K562 (cell line): ENCODE data around the gene LRMDA. TPM values are rescaled to one million over a fixed set of nuclear protein-coding genes. Genes with fewer than 3 reads are reported as not detected.

Experiments
- ATAC-seq: fragments of 200-7000 bp; cut with Tn5 transposase; 3 replicates; pipeline ENCODE4 v1.9.1; 2020; ENCODE audit warnings: moderate library complexity
- BruUV-seq: library from RNA; stranded (reverse); fragments of 400-500 nt; replicated peaks from 2 replicates; lab custom pipeline; 2021; lab: Mats Ljungman, UMichigan
- CTCF ChIA-PET: fragments of 300-600 bp; formaldehyde crosslinking; extraction: SDS; loops from one replicate; lab custom pipeline; 2021; ENCODE audit warnings: low intra/inter-chr PET ratio; lab: Yijun Ruan, JAX
- POLR2A ChIA-PET: fragments of 300-600, 350-650 bp; sonication (Branson Sonifier 250); formaldehyde crosslinking; extraction: SDS; loops from one replicate; lab custom pipeline; 2021; ENCODE audit warnings: antibody characterized with exemption, inconsistent platforms; lab: Yijun Ruan, JAX
- DNase-seq, 4 experiments: peaks; one replicate each; pipeline versions ENCODE4 v3.0.0 to v3.0.0-alpha.2; 2011 to 2018; ENCODE audit warnings: low spot score in 3 of 4, mixed read lengths in 3 of 4; ENCODE audit errors: extremely low read depth in 1 of 4
- FAIRE-seq: peaks from 2 replicates; lab custom pipeline; 2011; peaks lifted over from hg19 to GRCh38; lab: Jason Lieb, UNC
- H2AFZ ChIP-seq: 2 replicates; pipeline ENCODE4 v1.6.0; 2011; ENCODE audit warnings: low read depth, low read length, control low read depth, inconsistent platforms
- H3K27ac ChIP-seq: fragments of 200-600 bp; 3 replicates; pipeline ENCODE4 v1.8.0; 2011; ENCODE audit warnings: low read depth, mild to moderate bottlenecking, control low read depth, inconsistent platforms, low read length, moderate library complexity, mixed read lengths; ENCODE audit errors: extremely low read depth
- H3K27me3 ChIP-seq, 2 experiments: fragments of 300-600 bp in 1 of 2; 2 replicates in 1 of 2; 3 replicates in 1 of 2; pipeline versions ENCODE4 v1.6.0 to v1.8.0; 2011; ENCODE audit warnings: inconsistent platforms in 2 of 2, low read length in 2 of 2, mild to moderate bottlenecking in 1 of 2, mixed read lengths in 1 of 2, moderate library complexity in 1 of 2; ENCODE audit not compliant: control insufficient read depth in 2 of 2, insufficient read depth in 2 of 2
- H3K36me3 ChIP-seq: fragments of 300-600 bp; 3 replicates; pipeline ENCODE4 v1.8.0; 2011; ENCODE audit warnings: mild to moderate bottlenecking, low read length, inconsistent platforms; ENCODE audit not compliant: control insufficient read depth, insufficient read depth
- H3K4me1 ChIP-seq, 2 experiments: fragments of 200-600 bp in 1 of 2; replicated peaks in 1 of 2; 2 replicates in 1 of 2; 3 replicates in 1 of 2; pipeline versions ENCODE4 v1.5.1 to v1.8.0; 2011; ENCODE audit warnings: inconsistent platforms in 2 of 2, low read length in 2 of 2, mild to moderate bottlenecking in 1 of 2, mixed read lengths in 1 of 2, moderate library complexity in 1 of 2; ENCODE audit not compliant: control insufficient read depth in 2 of 2, insufficient read depth in 2 of 2
- H3K4me2 ChIP-seq: 2 replicates; pipeline ENCODE4 v1.6.1; 2011; ENCODE audit warnings: low read length, control low read depth, inconsistent platforms, mixed read lengths; ENCODE audit not compliant: insufficient read depth
- H3K4me3 ChIP-seq: fragments of 200-600 bp; sonication (generic), shearing (Covaris generic); 2 replicates; pipeline ENCODE4 v1.5.1; 2016; ENCODE audit warnings: control low read depth, inconsistent platforms
- H3K79me2 ChIP-seq: fragments of 200-600 bp; 3 replicates; pipeline ENCODE4 v1.8.0; 2011; ENCODE audit warnings: low read length, inconsistent platforms; ENCODE audit not compliant: control insufficient read depth, insufficient read depth
- H3K9ac ChIP-seq, 2 experiments: 2 replicates each; pipeline versions ENCODE4 v1.6.0 to v1.6.1; 2011; ENCODE audit warnings: low read depth in 2 of 2, low read length in 2 of 2, control low read depth in 1 of 2, inconsistent platforms in 1 of 2, mild to moderate bottlenecking in 1 of 2, mixed read lengths in 1 of 2; ENCODE audit not compliant: insufficient read depth in 1 of 2
- H3K9me1 ChIP-seq: one replicate; pipeline ENCODE4 v1.6.0; 2011; ENCODE audit warnings: inconsistent platforms, mild to moderate bottlenecking, low read length, moderate library complexity; ENCODE audit not compliant: control insufficient read depth, insufficient read depth
- H3K9me3 ChIP-seq: replicated peaks from 2 replicates; pipeline ENCODE4 v1.5.1; 2011; ENCODE audit warnings: low read depth, low read length, inconsistent platforms; ENCODE audit not compliant: control insufficient read depth, insufficient read depth
- H4K20me1 ChIP-seq: replicated peaks from 2 replicates; pipeline ENCODE4 v1.6.1; 2011; ENCODE audit warnings: low read length, inconsistent platforms, mixed read lengths; ENCODE audit not compliant: control insufficient read depth, insufficient read depth
- IRF9 ChIP-seq: fragments of 450-650 bp; IDR thresholded peaks from 2 replicates; pipeline ENCODE4 v1.6.1; 2016; ENCODE audit warnings: missing biosample characterization, missing genetic modification characterization
- RAD21 ChIP-seq, 2 experiments: fragments of 250-450 bp in 1 of 2; fragments of 450-650 bp in 1 of 2; sonication (Bioruptor Pico) in 1 of 2; formaldehyde crosslinking in 1 of 2; IDR thresholded peaks in 1 of 2; conservative IDR thresholded peaks in 1 of 2; 2 replicates each; pipeline versions ENCODE4 v1.4.0 to v1.8.0; 2020 to 2022; ENCODE audit warnings: mild to moderate bottlenecking in 2 of 2, moderate library complexity in 1 of 2
- WGBS: fragments of 100-300 bp; shearing (Covaris generic); methylation state at CpG from one replicate; pipeline ENCODE4 v1.1.6; 2016; ENCODE audit warnings: low coverage, mixed read lengths; ENCODE audit not compliant: insufficient coverage; ENCODE audit errors: missing lambda C conversion rate; 5-methylcytosine and 5-hydroxymethylcytosine counted together
- in situ Hi-C: fragments of 300-500 bp; cut with MboI; formaldehyde crosslinking; loops from 4 replicates; pipeline ENCODE4 v1.15.0; 2018; ENCODE audit warnings: inconsistent platforms, mixed read lengths
- intact Hi-C: fragments of 100-400 bp; cut with micrococcal nuclease; formaldehyde crosslinking; loops from 2 replicates; pipeline ENCODE4 v1.14.2; 2022
- polyA plus RNA-seq, 8 experiments: library from polyadenylated mRNA; depleted of rRNA in 4 of 8; stranded (reverse) in 5 of 8; unstranded in 3 of 8; fragments of >200 nt; fragmentation: Nextera tagmentation in 2 of 8; fragmentation: Illumina TruSeq in 1 of 8; extraction: Ambion mirVana in 2 of 8; extraction: Trizol in 1 of 8; gene quantifications; 2 replicates each; pipeline versions ENCODE4 v1.2.1 to v1.2.3, GENCODE V29; 2011 to 2014; ENCODE audit warnings: inconsistent platforms in 1 of 8, missing spikeins in 1 of 8
- total RNA-seq, 7 experiments: library from RNA; depleted of rRNA in 6 of 7; stranded (reverse); fragments of >200 nt in 6 of 7; fragmentation: Illumina TruSeq in 2 of 7; extraction: Trizol in 2 of 7; gene quantifications; 2 replicates each; pipeline versions ENCODE4 v1.2.1 to v1.2.3, GENCODE V29; 2011 to 2021; ENCODE audit warnings: low replicate concordance in 1 of 7
- TF ChIP-seq, protein P1 (sequence below): fragments of 450-650 bp; IDR thresholded peaks from 2 replicates; pipeline ENCODE4 v1.6.1; 2016; ENCODE audit warnings: mild to moderate bottlenecking, moderate library complexity
- TF ChIP-seq, protein P2 (sequence below), 3 experiments: IDR thresholded peaks in 2 of 3; conservative IDR thresholded peaks in 1 of 3; 2 replicates each; pipeline ENCODE4 v1.5.1; 2011 to 2012; ENCODE audit warnings: low read length in 3 of 3, mild to moderate bottlenecking in 3 of 3, control low read depth in 2 of 3, improper control_type of control experiment in 1 of 3, inconsistent platforms in 1 of 3, low read depth in 1 of 3, mixed read lengths in 1 of 3, moderate library complexity in 1 of 3; ENCODE audit not compliant: insufficient read depth in 2 of 3

Gene LRMDA
- total and polyA plus RNA-seq, 9 of the 15 experiments (the other 6 are each of a cell fraction or from before 2014, with no cell fraction given) = 0.25 TPM; not detected in 8

- H3K4me1 ChIP-seq = peaks cover 0 to 75% of the 10 kb centered on the region in 2 experiments; a peak in 3 of 5 replicates
- TF ChIP-seq, protein P1, sequence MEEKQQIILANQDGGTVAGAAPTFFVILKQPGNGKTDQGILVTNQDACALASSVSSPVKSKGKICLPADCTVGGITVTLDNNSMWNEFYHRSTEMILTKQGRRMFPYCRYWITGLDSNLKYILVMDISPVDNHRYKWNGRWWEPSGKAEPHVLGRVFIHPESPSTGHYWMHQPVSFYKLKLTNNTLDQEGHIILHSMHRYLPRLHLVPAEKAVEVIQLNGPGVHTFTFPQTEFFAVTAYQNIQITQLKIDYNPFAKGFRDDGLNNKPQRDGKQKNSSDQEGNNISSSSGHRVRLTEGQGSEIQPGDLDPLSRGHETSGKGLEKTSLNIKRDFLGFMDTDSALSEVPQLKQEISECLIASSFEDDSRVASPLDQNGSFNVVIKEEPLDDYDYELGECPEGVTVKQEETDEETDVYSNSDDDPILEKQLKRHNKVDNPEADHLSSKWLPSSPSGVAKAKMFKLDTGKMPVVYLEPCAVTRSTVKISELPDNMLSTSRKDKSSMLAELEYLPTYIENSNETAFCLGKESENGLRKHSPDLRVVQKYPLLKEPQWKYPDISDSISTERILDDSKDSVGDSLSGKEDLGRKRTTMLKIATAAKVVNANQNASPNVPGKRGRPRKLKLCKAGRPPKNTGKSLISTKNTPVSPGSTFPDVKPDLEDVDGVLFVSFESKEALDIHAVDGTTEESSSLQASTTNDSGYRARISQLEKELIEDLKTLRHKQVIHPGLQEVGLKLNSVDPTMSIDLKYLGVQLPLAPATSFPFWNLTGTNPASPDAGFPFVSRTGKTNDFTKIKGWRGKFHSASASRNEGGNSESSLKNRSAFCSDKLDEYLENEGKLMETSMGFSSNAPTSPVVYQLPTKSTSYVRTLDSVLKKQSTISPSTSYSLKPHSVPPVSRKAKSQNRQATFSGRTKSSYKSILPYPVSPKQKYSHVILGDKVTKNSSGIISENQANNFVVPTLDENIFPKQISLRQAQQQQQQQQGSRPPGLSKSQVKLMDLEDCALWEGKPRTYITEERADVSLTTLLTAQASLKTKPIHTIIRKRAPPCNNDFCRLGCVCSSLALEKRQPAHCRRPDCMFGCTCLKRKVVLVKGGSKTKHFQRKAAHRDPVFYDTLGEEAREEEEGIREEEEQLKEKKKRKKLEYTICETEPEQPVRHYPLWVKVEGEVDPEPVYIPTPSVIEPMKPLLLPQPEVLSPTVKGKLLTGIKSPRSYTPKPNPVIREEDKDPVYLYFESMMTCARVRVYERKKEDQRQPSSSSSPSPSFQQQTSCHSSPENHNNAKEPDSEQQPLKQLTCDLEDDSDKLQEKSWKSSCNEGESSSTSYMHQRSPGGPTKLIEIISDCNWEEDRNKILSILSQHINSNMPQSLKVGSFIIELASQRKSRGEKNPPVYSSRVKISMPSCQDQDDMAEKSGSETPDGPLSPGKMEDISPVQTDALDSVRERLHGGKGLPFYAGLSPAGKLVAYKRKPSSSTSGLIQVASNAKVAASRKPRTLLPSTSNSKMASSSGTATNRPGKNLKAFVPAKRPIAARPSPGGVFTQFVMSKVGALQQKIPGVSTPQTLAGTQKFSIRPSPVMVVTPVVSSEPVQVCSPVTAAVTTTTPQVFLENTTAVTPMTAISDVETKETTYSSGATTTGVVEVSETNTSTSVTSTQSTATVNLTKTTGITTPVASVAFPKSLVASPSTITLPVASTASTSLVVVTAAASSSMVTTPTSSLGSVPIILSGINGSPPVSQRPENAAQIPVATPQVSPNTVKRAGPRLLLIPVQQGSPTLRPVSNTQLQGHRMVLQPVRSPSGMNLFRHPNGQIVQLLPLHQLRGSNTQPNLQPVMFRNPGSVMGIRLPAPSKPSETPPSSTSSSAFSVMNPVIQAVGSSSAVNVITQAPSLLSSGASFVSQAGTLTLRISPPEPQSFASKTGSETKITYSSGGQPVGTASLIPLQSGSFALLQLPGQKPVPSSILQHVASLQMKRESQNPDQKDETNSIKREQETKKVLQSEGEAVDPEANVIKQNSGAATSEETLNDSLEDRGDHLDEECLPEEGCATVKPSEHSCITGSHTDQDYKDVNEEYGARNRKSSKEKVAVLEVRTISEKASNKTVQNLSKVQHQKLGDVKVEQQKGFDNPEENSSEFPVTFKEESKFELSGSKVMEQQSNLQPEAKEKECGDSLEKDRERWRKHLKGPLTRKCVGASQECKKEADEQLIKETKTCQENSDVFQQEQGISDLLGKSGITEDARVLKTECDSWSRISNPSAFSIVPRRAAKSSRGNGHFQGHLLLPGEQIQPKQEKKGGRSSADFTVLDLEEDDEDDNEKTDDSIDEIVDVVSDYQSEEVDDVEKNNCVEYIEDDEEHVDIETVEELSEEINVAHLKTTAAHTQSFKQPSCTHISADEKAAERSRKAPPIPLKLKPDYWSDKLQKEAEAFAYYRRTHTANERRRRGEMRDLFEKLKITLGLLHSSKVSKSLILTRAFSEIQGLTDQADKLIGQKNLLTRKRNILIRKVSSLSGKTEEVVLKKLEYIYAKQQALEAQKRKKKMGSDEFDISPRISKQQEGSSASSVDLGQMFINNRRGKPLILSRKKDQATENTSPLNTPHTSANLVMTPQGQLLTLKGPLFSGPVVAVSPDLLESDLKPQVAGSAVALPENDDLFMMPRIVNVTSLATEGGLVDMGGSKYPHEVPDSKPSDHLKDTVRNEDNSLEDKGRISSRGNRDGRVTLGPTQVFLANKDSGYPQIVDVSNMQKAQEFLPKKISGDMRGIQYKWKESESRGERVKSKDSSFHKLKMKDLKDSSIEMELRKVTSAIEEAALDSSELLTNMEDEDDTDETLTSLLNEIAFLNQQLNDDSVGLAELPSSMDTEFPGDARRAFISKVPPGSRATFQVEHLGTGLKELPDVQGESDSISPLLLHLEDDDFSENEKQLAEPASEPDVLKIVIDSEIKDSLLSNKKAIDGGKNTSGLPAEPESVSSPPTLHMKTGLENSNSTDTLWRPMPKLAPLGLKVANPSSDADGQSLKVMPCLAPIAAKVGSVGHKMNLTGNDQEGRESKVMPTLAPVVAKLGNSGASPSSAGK = no peak
- no peak for TF ChIP-seq IRF9 (tag)
- TF ChIP-seq, protein P2, sequence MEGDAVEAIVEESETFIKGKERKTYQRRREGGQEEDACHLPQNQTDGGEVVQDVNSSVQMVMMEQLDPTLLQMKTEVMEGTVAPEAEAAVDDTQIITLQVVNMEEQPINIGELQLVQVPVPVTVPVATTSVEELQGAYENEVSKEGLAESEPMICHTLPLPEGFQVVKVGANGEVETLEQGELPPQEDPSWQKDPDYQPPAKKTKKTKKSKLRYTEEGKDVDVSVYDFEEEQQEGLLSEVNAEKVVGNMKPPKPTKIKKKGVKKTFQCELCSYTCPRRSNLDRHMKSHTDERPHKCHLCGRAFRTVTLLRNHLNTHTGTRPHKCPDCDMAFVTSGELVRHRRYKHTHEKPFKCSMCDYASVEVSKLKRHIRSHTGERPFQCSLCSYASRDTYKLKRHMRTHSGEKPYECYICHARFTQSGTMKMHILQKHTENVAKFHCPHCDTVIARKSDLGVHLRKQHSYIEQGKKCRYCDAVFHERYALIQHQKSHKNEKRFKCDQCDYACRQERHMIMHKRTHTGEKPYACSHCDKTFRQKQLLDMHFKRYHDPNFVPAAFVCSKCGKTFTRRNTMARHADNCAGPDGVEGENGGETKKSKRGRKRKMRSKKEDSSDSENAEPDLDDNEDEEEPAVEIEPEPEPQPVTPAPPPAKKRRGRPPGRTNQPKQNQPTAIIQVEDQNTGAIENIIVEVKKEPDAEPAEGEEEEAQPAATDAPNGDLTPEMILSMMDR (IDR thresholded peaks at IDR 0.05 in 2 of 3, conservative IDR thresholded peaks at IDR 0.05 in 1 of 3; ENCODE audit: insufficient read depth in 2 of 3, low read depth in 1 of 3, low read length in 3 of 3) = peak in 2 of 3 experiments; percentile 58 to 63; a peak in 4 of 6 replicates
- peak; percentile 35 to 48 for TF ChIP-seq RAD21 (CRISPR knock-in tag; conservative IDR thresholded peaks at IDR 0.05 in 1 of 2, IDR thresholded peaks at IDR 0.05 in 1 of 2)
Measured at GRCh38 chr10:75399461-75400162, 31.8 kb upstream of the LRMDA start.

More at GRCh38 chr10:75399461-75400162, 31.8 kb upstream of the LRMDA start:
- intact Hi-C loops = loop anchor here (5.0 to 10.0 kb wide), 5 partner anchors 525 to 1585 kb away; no protein-coding TSS in a partner anchor
- no peak overlapping the region for H3K9ac ChIP-seq
- ChIA-PET CTCF (no interaction called here), POLR2A (no interaction called here)
- in situ Hi-C loops = no loop called here
- 25% methylated on average over 40 of the region's 71 CpGs for WGBS
- H3K27me3 ChIP-seq = peaks cover 41 to 80% of the 10 kb centered on the region in 2 experiments
- H3K4me2 ChIP-seq = no peak overlapping the region
- H3K36me3 ChIP-seq = no peaks in the 10 kb centered on the region
- H3K27ac ChIP-seq = no peak overlapping the region
- no peak overlapping the region for H2AFZ ChIP-seq
- H3K79me2 ChIP-seq = no peaks in the 10 kb centered on the region
- DNase-seq = peak; percentile 63 to 70 (median 66)
- peak; percentile 71 for ATAC-seq
- FAIRE-seq = no peak
- H3K4me3 ChIP-seq = no peak overlapping the region
- BruUV-seq = no TSS peak
- H3K9me1 ChIP-seq = no peaks in the 10 kb centered on the region
- peaks cover 4% of the 10 kb centered on the region; the same call in 1 of the 2 replicates for H4K20me1 ChIP-seq
- no peaks in the 10 kb centered on the region for H3K9me3 ChIP-seq
